T-helper 1 cell treated with Interleukin-12 subunit alpha and Interleukin-12 subunit beta and Interleukin-4 antibody, amounts not matched to agents 30 ng/mL and 1 ng/mL, for 36 hours (primary cell): ENCODE results near the gene ITCH. TPM values are rescaled to one million over a fixed set of nuclear protein-coding genes. Genes with fewer than 3 reads are reported as not detected.

Source experiments
- intact Hi-C: fragments of 100-400 bp; cut with micrococcal nuclease; formaldehyde crosslinking; loops from one replicate; pipeline ENCODE4 v1.15.1; 2024
- total RNA-seq: library from RNA; stranded (reverse); gene quantifications from 2 replicates; pipeline ENCODE4 v1.2.3, GENCODE V29; 2022

Gene ITCH
- total RNA-seq, 1 donor from 2014 or later, result 64.7 TPM

- intact Hi-C loops, result no loop called here
These were observed 162.8 kb downstream of the ITCH start for GRCh38 chr20:34525709-34526416.

- intact Hi-C loops, result no loop called here
These were observed 163.4 kb downstream of the ITCH start for GRCh38 chr20:34526466-34526865.

GRCh38 chr20:34527016-34527415, 163.9 kb downstream of the ITCH start:
- intact Hi-C loops, result no loop called here

- intact Hi-C loops, result no loop called here
These were observed 165.8 kb downstream of the ITCH start for GRCh38 chr20:34528921-34529297.

- intact Hi-C loops, result no loop called here
These were observed 166.7 kb downstream of the ITCH start for GRCh38 chr20:34529742-34530141.

- intact Hi-C loops, result no loop called here
These were observed 167.3 kb downstream of the ITCH start for GRCh38 chr20:34530342-34530741.

- intact Hi-C loops, result no loop called here
These were observed 168.7 kb downstream of the ITCH start for GRCh38 chr20:34531608-34532265.

GRCh38 chr20:34532320-34532719, 169.2 kb downstream of the ITCH start:
- intact Hi-C loops, result no loop called here

GRCh38 chr20:34532756-34533155, 169.7 kb downstream of the ITCH start:
- intact Hi-C loops, result no loop called here

GRCh38 chr20:34534391-34535165, 171.5 kb downstream of the ITCH start:
- intact Hi-C loops, result no loop called here

- intact Hi-C loops, result no loop called here
These were observed 172.3 kb downstream of the ITCH start for GRCh38 chr20:34535301-34535840.

GRCh38 chr20:34535857-34536256, 172.8 kb downstream of the ITCH start:
- intact Hi-C loops, result no loop called here

- intact Hi-C loops, result no loop called here
These were observed 173.8 kb downstream of the ITCH start for GRCh38 chr20:34536798-34537394.

- intact Hi-C loops, result loop anchor here (1.0 to 2.0 kb wide), 5 partner anchors 21 to 232 kb away; partner anchors contain the start of genes DYNLRB1, MAP1LC3A and PIGU
These were observed 174.6 kb downstream of the ITCH start for GRCh38 chr20:34537651-34538050.

- intact Hi-C loops, result loop anchor here (1.0 to 2.0 kb wide), 5 partner anchors 20 to 231 kb away; partner anchors contain the start of genes DYNLRB1, MAP1LC3A and PIGU
These were observed 175.6 kb downstream of the ITCH start for GRCh38 chr20:34538671-34539123.

GRCh38 chr20:34539756-34540155, 176.7 kb downstream of the ITCH start:
- intact Hi-C loops, result loop anchor here (2.0 kb wide), 1 partner anchor 23 kb away; the partner anchor contains the start of gene DYNLRB1

GRCh38 chr20:34540596-34541263, 177.7 kb downstream of the ITCH start:
- intact Hi-C loops, result no loop called here

GRCh38 chr20:34541264-34541901, 178.3 kb downstream of the ITCH start:
- intact Hi-C loops, result no loop called here

- intact Hi-C loops, result no loop called here
These were observed 178.8 kb downstream of the ITCH start for GRCh38 chr20:34541917-34542316.

GRCh38 chr20:34542439-34542838, 179.4 kb downstream of the ITCH start:
- intact Hi-C loops, result no loop called here
